Measurements from ENCODE around the gene CUX1.

DNA sequence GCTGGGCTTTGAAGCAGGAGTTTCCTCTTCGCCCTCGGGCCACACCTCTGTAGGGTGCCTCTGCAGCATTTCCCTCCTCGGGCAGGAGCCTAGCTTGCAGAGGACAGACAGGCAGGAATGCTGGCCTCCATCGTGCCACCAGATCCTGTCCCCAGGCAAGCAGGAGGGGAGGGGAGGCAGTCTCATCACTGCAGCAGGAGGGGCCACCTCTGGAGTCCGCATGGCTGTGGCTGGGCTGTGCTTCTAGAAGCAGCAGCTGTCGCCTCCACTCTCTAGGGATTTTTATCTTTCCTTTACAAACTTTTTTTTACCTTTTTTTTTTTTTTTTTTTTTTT, 181.4 kb downstream of the CUX1 start:
- TF ChIP-seq, protein P1, sequence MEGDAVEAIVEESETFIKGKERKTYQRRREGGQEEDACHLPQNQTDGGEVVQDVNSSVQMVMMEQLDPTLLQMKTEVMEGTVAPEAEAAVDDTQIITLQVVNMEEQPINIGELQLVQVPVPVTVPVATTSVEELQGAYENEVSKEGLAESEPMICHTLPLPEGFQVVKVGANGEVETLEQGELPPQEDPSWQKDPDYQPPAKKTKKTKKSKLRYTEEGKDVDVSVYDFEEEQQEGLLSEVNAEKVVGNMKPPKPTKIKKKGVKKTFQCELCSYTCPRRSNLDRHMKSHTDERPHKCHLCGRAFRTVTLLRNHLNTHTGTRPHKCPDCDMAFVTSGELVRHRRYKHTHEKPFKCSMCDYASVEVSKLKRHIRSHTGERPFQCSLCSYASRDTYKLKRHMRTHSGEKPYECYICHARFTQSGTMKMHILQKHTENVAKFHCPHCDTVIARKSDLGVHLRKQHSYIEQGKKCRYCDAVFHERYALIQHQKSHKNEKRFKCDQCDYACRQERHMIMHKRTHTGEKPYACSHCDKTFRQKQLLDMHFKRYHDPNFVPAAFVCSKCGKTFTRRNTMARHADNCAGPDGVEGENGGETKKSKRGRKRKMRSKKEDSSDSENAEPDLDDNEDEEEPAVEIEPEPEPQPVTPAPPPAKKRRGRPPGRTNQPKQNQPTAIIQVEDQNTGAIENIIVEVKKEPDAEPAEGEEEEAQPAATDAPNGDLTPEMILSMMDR (IDR thresholded peaks at IDR 0.05; ENCODE audit: insufficient read depth, low read length) = no peak
- TF ChIP-seq SPI1 (IDR thresholded peaks at IDR 0.05; ENCODE audit: borderline replicate concordance, low read depth) (no peak), POLR2AphosphoS5 (IDR thresholded peaks at IDR 0.05; ENCODE audit: low read depth) (no peak)
- TF ChIP-seq, protein P2, sequence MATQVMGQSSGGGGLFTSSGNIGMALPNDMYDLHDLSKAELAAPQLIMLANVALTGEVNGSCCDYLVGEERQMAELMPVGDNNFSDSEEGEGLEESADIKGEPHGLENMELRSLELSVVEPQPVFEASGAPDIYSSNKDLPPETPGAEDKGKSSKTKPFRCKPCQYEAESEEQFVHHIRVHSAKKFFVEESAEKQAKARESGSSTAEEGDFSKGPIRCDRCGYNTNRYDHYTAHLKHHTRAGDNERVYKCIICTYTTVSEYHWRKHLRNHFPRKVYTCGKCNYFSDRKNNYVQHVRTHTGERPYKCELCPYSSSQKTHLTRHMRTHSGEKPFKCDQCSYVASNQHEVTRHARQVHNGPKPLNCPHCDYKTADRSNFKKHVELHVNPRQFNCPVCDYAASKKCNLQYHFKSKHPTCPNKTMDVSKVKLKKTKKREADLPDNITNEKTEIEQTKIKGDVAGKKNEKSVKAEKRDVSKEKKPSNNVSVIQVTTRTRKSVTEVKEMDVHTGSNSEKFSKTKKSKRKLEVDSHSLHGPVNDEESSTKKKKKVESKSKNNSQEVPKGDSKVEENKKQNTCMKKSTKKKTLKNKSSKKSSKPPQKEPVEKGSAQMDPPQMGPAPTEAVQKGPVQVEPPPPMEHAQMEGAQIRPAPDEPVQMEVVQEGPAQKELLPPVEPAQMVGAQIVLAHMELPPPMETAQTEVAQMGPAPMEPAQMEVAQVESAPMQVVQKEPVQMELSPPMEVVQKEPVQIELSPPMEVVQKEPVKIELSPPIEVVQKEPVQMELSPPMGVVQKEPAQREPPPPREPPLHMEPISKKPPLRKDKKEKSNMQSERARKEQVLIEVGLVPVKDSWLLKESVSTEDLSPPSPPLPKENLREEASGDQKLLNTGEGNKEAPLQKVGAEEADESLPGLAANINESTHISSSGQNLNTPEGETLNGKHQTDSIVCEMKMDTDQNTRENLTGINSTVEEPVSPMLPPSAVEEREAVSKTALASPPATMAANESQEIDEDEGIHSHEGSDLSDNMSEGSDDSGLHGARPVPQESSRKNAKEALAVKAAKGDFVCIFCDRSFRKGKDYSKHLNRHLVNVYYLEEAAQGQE (IDR thresholded peaks at IDR 0.05; ENCODE audit: insufficient replicate concordance, low read depth) = no peak

Data from HL-60 (cell line).